T-helper 2 cell (primary cell): Measurements from ENCODE around the gene PDLIM3.
"Not testable (repeated sequence)": the region's sequence is repeated elsewhere in the genome, so short reads cannot be mapped to it uniquely, and the experiment has no call there.

ENCODE experiments used
- DNase-seq, 5 experiments: peaks; one replicate each; pipeline versions ENCODE4 v3.0.0 to v3.0.0-alpha.2; 2012 to 2022
- total RNA-seq, 2 donors: gene quantifications; one replicate each; lab custom pipeline; 2026; lab: John Stamatoyannopoulos, UW

The PDLIM3 gene
- 0 to 0.74 reads per million in 2 donors for total RNA-seq

GRCh38 chr4:185534866-185535611 lies at the start of gene PDLIM3:
PDLIM3 (minus strand) TSS chr4:185535507; CDS start chr4:185535434, 73 bp downstream.
- DNase-seq: no peak

- DNase-seq: no peak
Observed at GRCh38 chr4:185583813-185584212, 48.5 kb upstream of the PDLIM3 start.

- no peak for DNase-seq
Observed at GRCh38 chr4:185582651-185583400, 47.5 kb upstream of the PDLIM3 start.

GRCh38 chr4:185580699-185581098 lies 45.4 kb upstream of the PDLIM3 start:
- no peak for DNase-seq

- no peak for DNase-seq
Observed at GRCh38 chr4:185578284-185578683, 43.0 kb upstream of the PDLIM3 start.

- DNase-seq: no peak
Observed at GRCh38 chr4:185576962-185577950, 41.9 kb upstream of the PDLIM3 start.

- no peak for DNase-seq
Observed at GRCh38 chr4:185576314-185576961, 41.1 kb upstream of the PDLIM3 start.

GRCh38 chr4:185573651-185574199 lies 38.4 kb upstream of the PDLIM3 start:
- DNase-seq: no peak

- DNase-seq: no peak
Observed at GRCh38 chr4:185570727-185571126, 35.4 kb upstream of the PDLIM3 start.

- DNase-seq: no peak
Observed at GRCh38 chr4:185567381-185568376, 32.4 kb upstream of the PDLIM3 start.

GRCh38 chr4:185566972-185567371 lies 31.7 kb upstream of the PDLIM3 start:
- DNase-seq: no peak

GRCh38 chr4:185566425-185566824 lies 31.1 kb upstream of the PDLIM3 start:
- peak in 1 of 5 experiments; percentile 78 for DNase-seq

- no peak for DNase-seq
Observed at GRCh38 chr4:185565696-185566095, 30.4 kb upstream of the PDLIM3 start.

- DNase-seq: no peak
Observed at GRCh38 chr4:185564349-185564748, 29.0 kb upstream of the PDLIM3 start.

- DNase-seq: no peak
Observed at GRCh38 chr4:185562531-185562930, 27.2 kb upstream of the PDLIM3 start.

GRCh38 chr4:185560316-185560715 lies 25.0 kb upstream of the PDLIM3 start:
- no peak for DNase-seq

GRCh38 chr4:185559915-185560281 lies 24.6 kb upstream of the PDLIM3 start:
- DNase-seq: no peak

- DNase-seq: not testable (repeated sequence)
Observed at GRCh38 chr4:185559251-185559914, 24.1 kb upstream of the PDLIM3 start.

- no peak for DNase-seq
Observed at GRCh38 chr4:185554365-185555126, 19.2 kb upstream of the PDLIM3 start.
